ENCODE data around the gene NBPF6.
"Not testable (repeated sequence)": the region's sequence is repeated elsewhere in the genome, so short reads cannot be mapped to it uniquely, and the experiment has no call there.

Gene NBPF6

DNA sequence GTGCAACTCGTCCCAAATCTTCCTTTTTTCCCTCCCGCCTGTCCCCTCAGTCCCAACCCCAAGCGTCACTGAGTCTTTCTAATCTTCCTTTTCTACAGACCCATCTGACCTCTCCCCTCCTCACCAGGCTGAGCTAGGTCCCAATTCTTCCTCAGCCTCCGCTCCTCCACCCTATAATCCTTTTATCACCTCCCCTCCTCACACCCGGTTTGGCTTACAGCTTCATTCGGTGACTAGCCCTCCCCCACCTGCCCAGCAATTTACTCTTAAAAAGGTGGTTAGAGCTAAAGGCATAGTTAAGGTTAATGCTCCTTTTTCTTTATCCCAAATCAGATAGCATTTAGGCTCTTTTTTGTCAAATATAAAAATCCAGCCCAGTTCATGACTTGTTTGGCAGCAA lies 24.4 kb downstream of the NBPF6 start:
- not testable (repeated sequence) for ATAC-seq, H3K4me3 Mint-ChIP-seq, H3K4me1 Mint-ChIP-seq, DNase-seq, H3K27ac Mint-ChIP-seq
- Mint-ChIP-seq H3K9me3 (peaks cover 19 to 36% of the 10 kb centered on the region in 2 donors), H3K27me3 (peaks cover 31% of the 10 kb centered on the region)

GRCh38 chr1:108478429-108479015 lies 28.4 kb downstream of the NBPF6 start:
- Mint-ChIP-seq H3K27ac (no peak overlapping the region), H3K4me3 (no peak overlapping the region), H3K9me3 (peaks cover 25 to 41% of the 10 kb centered on the region in 2 donors), H3K4me1 (no peaks in the 10 kb centered on the region), H3K27me3 (peaks cover 34% of the 10 kb centered on the region)
- ATAC-seq (no peak), DNase-seq (no peak)

- H3K27me3 Mint-ChIP-seq: peaks cover 19% of the 10 kb centered on the region
- no peaks in the 10 kb centered on the region for H3K4me1 Mint-ChIP-seq
- peaks cover 20 to 25% of the 10 kb centered on the region in 2 donors for H3K9me3 Mint-ChIP-seq
- DNase-seq (no peak), ATAC-seq (no peak)
- no peak overlapping the region for H3K27ac Mint-ChIP-seq
- no peak overlapping the region for H3K4me3 Mint-ChIP-seq
Observed at GRCh38 chr1:108482708-108483107, 32.6 kb downstream of the NBPF6 start.

DNA sequence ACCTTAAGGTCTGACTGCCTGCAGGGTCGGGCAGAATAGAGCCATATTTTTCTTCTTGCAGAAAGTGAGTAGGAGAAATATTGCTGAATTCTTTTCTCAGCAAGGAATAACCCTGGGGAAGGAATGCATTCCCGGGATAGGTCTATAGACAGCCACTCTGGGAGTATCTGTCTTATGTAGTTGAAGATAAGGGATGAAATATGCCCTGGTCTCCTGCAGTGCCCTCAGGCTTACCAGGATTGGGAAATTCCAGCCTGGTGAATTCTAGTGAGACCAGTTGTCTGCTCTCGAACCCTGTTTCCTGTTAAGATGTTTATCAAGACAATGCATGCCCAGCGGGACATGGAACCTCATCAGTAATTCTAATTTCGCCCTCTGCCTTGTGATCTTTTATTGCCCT lies 35.8 kb downstream of the NBPF6 start:
- peaks cover 14% of the 10 kb centered on the region for H3K27me3 Mint-ChIP-seq
- H3K27ac Mint-ChIP-seq, H3K4me1 Mint-ChIP-seq, ATAC-seq, DNase-seq, H3K4me3 Mint-ChIP-seq: not testable (repeated sequence)
- peaks cover 0 to 15% of the 10 kb centered on the region in 2 donors for H3K9me3 Mint-ChIP-seq

DNA sequence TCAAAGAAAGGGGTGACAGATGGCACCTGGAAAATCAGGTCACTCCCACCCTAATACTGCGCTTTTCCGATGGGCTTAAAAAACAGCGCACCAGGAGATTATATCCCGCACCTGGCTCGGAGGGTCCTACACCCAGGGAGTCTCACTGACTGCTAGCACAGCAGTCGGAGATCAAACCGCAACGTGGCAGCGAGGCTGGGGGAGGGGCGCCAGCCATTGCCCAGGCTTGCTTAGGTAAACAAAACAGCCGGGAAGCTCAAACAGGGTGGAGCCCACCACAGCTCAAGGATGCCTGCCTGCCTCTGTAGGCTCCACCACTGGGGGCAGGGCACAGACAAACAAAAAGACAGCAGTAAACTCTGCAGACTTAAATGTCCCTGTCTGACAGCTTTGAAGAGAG lies 36.6 kb downstream of the NBPF6 start:
- H3K9me3 Mint-ChIP-seq: peaks cover 0 to 15% of the 10 kb centered on the region in 2 donors
- not testable (repeated sequence) for H3K27me3 Mint-ChIP-seq, H3K4me3 Mint-ChIP-seq, ATAC-seq, DNase-seq, H3K4me1 Mint-ChIP-seq, H3K27ac Mint-ChIP-seq

GRCh38 chr1:108495008-108495407 lies 44.9 kb downstream of the NBPF6 start:
- not testable (repeated sequence) for H3K4me3 Mint-ChIP-seq, H3K27ac Mint-ChIP-seq, ATAC-seq, H3K4me1 Mint-ChIP-seq, DNase-seq, H3K9me3 Mint-ChIP-seq
- peaks cover 25% of the 10 kb centered on the region for H3K27me3 Mint-ChIP-seq

- H3K27ac Mint-ChIP-seq, H3K9me3 Mint-ChIP-seq, H3K4me1 Mint-ChIP-seq, DNase-seq, H3K4me3 Mint-ChIP-seq, ATAC-seq: not testable (repeated sequence)
- H3K27me3 Mint-ChIP-seq: peaks cover 31% of the 10 kb centered on the region
Observed at GRCh38 chr1:108496856-108497255, 46.7 kb downstream of the NBPF6 start.

DNA sequence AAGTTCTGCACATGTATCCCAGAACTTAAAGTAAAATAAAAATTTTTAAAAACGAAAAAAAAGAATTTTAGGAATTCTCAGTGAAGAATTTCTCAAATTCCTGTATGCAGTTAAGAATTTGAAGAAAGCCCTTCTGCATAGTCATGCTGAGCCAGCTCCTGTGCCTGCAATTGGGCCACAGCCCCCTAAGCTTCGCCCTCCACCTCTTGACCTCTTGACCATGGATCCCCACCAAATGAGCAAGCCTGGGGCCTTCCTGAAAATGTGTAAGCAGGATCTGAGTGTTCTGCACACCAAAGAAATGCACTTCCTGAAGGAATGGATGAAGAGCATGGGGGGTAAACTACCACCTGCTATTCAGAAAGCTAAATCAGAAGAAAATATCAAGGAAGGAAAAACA lies 52.0 kb downstream of the NBPF6 start:
- DNase-seq (no peak), ATAC-seq (no peak)
- no peak overlapping the region for H3K4me3 Mint-ChIP-seq

GRCh38 chr1:108502624-108503023 lies 52.5 kb downstream of the NBPF6 start:
- Mint-ChIP-seq H3K27me3 (peaks cover 32% of the 10 kb centered on the region), H3K4me3 (no peak overlapping the region), H3K27ac (no peak overlapping the region), H3K9me3 (no peaks in the 10 kb centered on the region), H3K4me1 (no peaks in the 10 kb centered on the region)
- no peak for DNase-seq
- ATAC-seq: no peak

More for the DNA sequence above, 52.0 kb downstream of the NBPF6 start:
- Mint-ChIP-seq H3K9me3 (no peaks in the 10 kb centered on the region), H3K27me3 (peaks cover 33% of the 10 kb centered on the region), H3K4me1 (no peaks in the 10 kb centered on the region), H3K27ac (no peak overlapping the region)

- no peaks in the 10 kb centered on the region for H3K9me3 Mint-ChIP-seq
- no peaks in the 10 kb centered on the region for H3K4me1 Mint-ChIP-seq
- H3K27ac Mint-ChIP-seq: no peak overlapping the region
- no peak overlapping the region for H3K4me3 Mint-ChIP-seq
- ATAC-seq: no peak
- DNase-seq: no peak
- peaks cover 32% of the 10 kb centered on the region for H3K27me3 Mint-ChIP-seq
Observed at GRCh38 chr1:108503062-108503733, 53.1 kb downstream of the NBPF6 start.

DNA sequence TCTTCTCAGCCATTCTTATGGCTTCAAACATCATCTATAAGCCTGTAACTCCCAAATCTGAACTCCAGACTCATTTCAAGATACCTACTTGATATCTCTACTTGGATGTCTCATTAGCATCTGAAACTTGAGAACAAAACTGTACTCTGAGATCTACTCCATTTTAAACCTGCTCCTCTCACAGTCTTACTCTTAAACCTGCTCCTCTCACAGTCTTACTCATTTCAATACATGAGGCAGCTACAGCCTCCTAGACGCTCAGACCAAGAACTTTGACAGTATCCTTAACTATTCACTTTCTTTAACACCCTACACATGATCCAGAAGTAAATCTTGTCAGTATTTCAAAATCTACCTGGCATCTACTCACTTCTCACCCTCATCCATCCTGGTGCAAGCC lies 54.3 kb downstream of the NBPF6 start:
- Mint-ChIP-seq H3K4me1 (no peaks in the 10 kb centered on the region), H3K4me3 (no peak overlapping the region), H3K9me3 (no peaks in the 10 kb centered on the region), H3K27me3 (peaks cover 32% of the 10 kb centered on the region), H3K27ac (no peak overlapping the region)
- DNase-seq: peak; percentile 22 to 27
- ATAC-seq: peak; percentile 91

DNA sequence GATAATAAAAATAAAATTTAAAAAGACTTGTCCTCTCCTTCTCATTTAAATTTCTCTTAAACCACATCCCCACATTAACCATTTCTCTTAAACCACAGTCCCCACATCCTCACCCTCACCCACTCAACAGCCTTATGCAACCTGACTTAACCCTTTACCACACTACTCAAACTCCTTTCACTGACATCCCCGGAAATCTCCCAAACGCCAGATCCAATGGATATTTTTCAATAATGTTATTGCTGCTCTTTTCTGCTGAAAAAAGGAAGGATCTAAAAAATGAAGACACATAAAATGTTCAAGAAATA lies 55.6 kb downstream of the NBPF6 start:
- ATAC-seq (peak; percentile 51), DNase-seq (peak; percentile 38 to 45)
- no peaks in the 10 kb centered on the region for H3K4me1 Mint-ChIP-seq
- no peak overlapping the region for H3K27ac Mint-ChIP-seq
- H3K4me3 Mint-ChIP-seq: no peak overlapping the region
- H3K27me3 Mint-ChIP-seq: peaks cover 42% of the 10 kb centered on the region
- H3K9me3 Mint-ChIP-seq: peaks cover 0 to 7% of the 10 kb centered on the region in 2 donors

DNA sequence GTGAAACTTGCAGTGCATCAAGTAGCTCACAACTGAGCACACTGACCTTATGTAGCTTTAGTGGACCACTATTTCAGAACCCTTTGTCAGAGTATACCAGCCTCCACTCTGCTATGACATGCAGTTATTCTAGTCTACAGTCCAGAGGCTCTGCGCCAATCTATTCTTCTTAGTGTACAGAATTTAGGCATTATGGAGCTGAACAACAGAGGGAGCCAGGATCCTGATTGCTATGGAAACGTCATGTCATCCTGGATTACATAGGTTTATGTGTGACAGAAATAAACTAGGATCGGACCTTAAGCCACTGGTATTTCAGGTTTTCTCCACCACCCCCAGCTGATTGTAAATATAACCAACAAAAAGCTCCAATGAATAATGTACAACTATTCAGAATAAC lies 61.6 kb downstream of the NBPF6 start:
- Mint-ChIP-seq H3K4me1 (no peaks in the 10 kb centered on the region), H3K4me3 (no peak overlapping the region), H3K27ac (no peak overlapping the region), H3K9me3 (peaks cover 0 to 7% of the 10 kb centered on the region in 2 donors), H3K27me3 (peaks cover 25% of the 10 kb centered on the region)
- no peak for DNase-seq
- no peak for ATAC-seq

GRCh38 chr1:108512239-108513043 lies 62.3 kb downstream of the NBPF6 start:
- no peak for DNase-seq
- Mint-ChIP-seq H3K4me1 (no peaks in the 10 kb centered on the region), H3K9me3 (peaks cover 0 to 7% of the 10 kb centered on the region in 2 donors), H3K27ac (no peak overlapping the region), H3K4me3 (no peak overlapping the region), H3K27me3 (peaks cover 32% of the 10 kb centered on the region)
- ATAC-seq: no peak

DNA sequence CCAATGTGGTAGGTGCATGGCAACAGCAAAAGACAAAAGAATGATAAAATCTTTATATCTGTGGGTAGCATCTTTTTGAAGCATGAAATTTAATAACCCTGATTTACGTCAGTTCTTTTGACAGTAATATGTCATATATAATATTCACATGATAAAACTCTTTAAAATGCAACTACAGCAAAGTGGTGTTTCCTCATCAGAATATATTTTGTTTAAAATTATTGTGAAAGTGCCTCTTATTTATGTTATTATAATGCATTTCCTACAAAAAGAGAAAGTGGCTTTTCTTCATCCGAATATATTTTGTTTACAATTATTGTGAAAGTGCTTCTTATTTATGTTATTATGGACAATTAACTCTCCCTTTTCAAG lies 62.9 kb downstream of the NBPF6 start:
- DNase-seq (no peak), ATAC-seq (no peak)
- Mint-ChIP-seq H3K9me3 (peaks cover 0 to 7% of the 10 kb centered on the region in 2 donors), H3K4me3 (no peak overlapping the region), H3K27ac (no peak overlapping the region), H3K4me1 (no peaks in the 10 kb centered on the region), H3K27me3 (peaks cover 35% of the 10 kb centered on the region)

DNA sequence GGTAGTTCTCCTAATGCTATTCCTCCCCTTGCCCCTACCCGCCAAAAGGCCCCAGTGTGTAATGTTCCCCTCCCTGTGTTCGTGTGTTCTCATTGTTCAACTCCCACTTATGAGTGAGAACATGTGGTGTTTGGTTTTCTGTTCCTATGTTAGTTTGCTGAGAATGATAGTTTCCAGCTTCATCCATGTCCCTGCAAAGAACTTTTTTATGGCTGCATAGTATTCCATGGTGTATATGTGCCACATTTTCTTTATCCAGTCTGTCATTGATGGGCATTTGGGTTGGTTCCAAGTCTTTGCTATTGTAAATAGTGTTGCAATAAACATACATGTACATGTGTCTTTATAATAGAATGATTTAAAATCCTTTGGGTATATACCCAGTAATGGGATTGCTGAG lies 63.8 kb downstream of the NBPF6 start:
- DNase-seq, H3K4me3 Mint-ChIP-seq, H3K9me3 Mint-ChIP-seq, ATAC-seq, H3K27ac Mint-ChIP-seq, H3K4me1 Mint-ChIP-seq: not testable (repeated sequence)
- H3K27me3 Mint-ChIP-seq: peaks cover 31% of the 10 kb centered on the region
